IMR-90 (cell line): ENCODE measurements around the gene PLLP. TPM values are rescaled to one million over a fixed set of nuclear protein-coding genes. Genes with fewer than 3 reads are reported as not detected.

ENCODE experiments used
- ATAC-seq: fragments of 200-7000 bp; cut with Tn5 transposase; 2 replicates; pipeline ENCODE4 v1.9.1; 2020; ENCODE audit warnings: low read depth, mild to moderate bottlenecking, moderate library complexity
- BruUV-seq: library from RNA; stranded (reverse); fragments of 400-500 nt; replicated peaks from 2 replicates; lab custom pipeline; 2021; lab: Mats Ljungman, UMichigan
- CTCF ChIA-PET: fragments of 300-600 bp; formaldehyde crosslinking; extraction: SDS; loops from one replicate; lab custom pipeline; 2021; ENCODE audit warnings: antibody characterized with exemption; lab: Yijun Ruan, JAX
- POLR2A ChIA-PET: fragments of 300-600 bp; sonication (Branson Sonifier 250); formaldehyde crosslinking; loops from one replicate; lab custom pipeline; 2022; ENCODE audit warnings: antibody characterized with exemption; ENCODE audit not compliant: unreplicated experiment; lab: Charles Lee
- DNase-seq: peaks from one replicate; pipeline ENCODE4 v3.0.0; 2013
- H2AFZ ChIP-seq: replicated peaks from 2 replicates; pipeline ENCODE3; 2013; ENCODE audit warnings: low read length, mild to moderate bottlenecking; ENCODE audit not compliant: poor library complexity
- H2AK5ac ChIP-seq: 2 replicates; pipeline ENCODE4 v1.6.1; 2013; ENCODE audit warnings: low read depth, low read length, inconsistent platforms
- H2AK9ac ChIP-seq: replicated peaks from 2 replicates; pipeline ENCODE3; 2013; ENCODE audit warnings: mild to moderate bottlenecking, low read depth, low read length, moderate library complexity; ENCODE audit not compliant: poor library complexity
- H2BK120ac ChIP-seq: 2 replicates; pipeline ENCODE4 v1.6.1; 2013; ENCODE audit warnings: low read depth, low read length, inconsistent platforms
- H2BK15ac ChIP-seq: 3 replicates; pipeline ENCODE4 v1.6.1; 2013; ENCODE audit warnings: low read depth, low read length, inconsistent platforms
- H2BK20ac ChIP-seq: 2 replicates; pipeline ENCODE4 v1.6.1; 2013; ENCODE audit warnings: low read depth, mild to moderate bottlenecking, inconsistent platforms, low read length, moderate library complexity
- H2BK5ac ChIP-seq: 2 replicates; pipeline ENCODE4 v1.6.1; 2013; ENCODE audit warnings: mild to moderate bottlenecking, low read depth, low read length, inconsistent platforms; ENCODE audit not compliant: poor library complexity, severe bottlenecking
- H3K14ac ChIP-seq: replicated peaks from 2 replicates; pipeline ENCODE4 v1.6.1; 2013; ENCODE audit warnings: low read depth, low read length, inconsistent platforms
- H3K18ac ChIP-seq: 2 replicates; pipeline ENCODE4 v1.6.1; 2013; ENCODE audit warnings: low read depth, low read length, control low read depth
- H3K23ac ChIP-seq: 2 replicates; pipeline ENCODE4 v1.6.1; 2013; ENCODE audit warnings: low read depth, low read length, inconsistent platforms
- H3K27ac ChIP-seq: 2 replicates; pipeline ENCODE4 v1.5.1; 2013; ENCODE audit warnings: mild to moderate bottlenecking, control low read depth, low read length; ENCODE audit not compliant: insufficient read depth
- H3K27me3 ChIP-seq: 2 replicates; pipeline ENCODE4 v1.6.1; 2013; ENCODE audit warnings: low read length; ENCODE audit not compliant: control insufficient read depth, insufficient read depth
- H3K36me3 ChIP-seq: 2 replicates; pipeline ENCODE4 v1.6.1; 2013; ENCODE audit warnings: low read length, mixed read lengths; ENCODE audit not compliant: control insufficient read depth, insufficient read depth
- H3K4ac ChIP-seq: 2 replicates; pipeline ENCODE4 v1.6.1; 2013; ENCODE audit warnings: low read depth, low read length, inconsistent platforms
- H3K4me1 ChIP-seq: 2 replicates; pipeline ENCODE4 v1.6.1; 2013; ENCODE audit warnings: low read length, mixed read lengths; ENCODE audit not compliant: control insufficient read depth, insufficient read depth
- H3K4me2 ChIP-seq: 2 replicates; pipeline ENCODE4 v1.6.1; 2013; ENCODE audit warnings: low read depth, mild to moderate bottlenecking, control low read depth, low read length, moderate library complexity
- H3K4me3 ChIP-seq: 2 replicates; pipeline ENCODE4 v1.5.1; 2013; ENCODE audit warnings: low read depth, mild to moderate bottlenecking, control low read depth, low read length, moderate library complexity; ENCODE audit not compliant: insufficient read depth
- H3K56ac ChIP-seq: 2 replicates; pipeline ENCODE4 v1.6.1; 2013; ENCODE audit warnings: low read length, inconsistent platforms; ENCODE audit not compliant: insufficient read depth; ENCODE audit errors: extremely low read depth
- H3K79me1 ChIP-seq, 2 experiments: 2 replicates each; pipeline ENCODE4 v1.6.1; 2013; ENCODE audit warnings: low read length in 2 of 2, inconsistent platforms in 1 of 2, low read depth in 1 of 2
- H3K9ac ChIP-seq: 2 replicates; pipeline ENCODE4 v1.6.1; 2013; ENCODE audit warnings: low read depth, low read length, control low read depth
- H3K9me1 ChIP-seq: 2 replicates; pipeline ENCODE4 v1.6.1; 2013; ENCODE audit warnings: low read length, inconsistent platforms; ENCODE audit not compliant: insufficient read depth
- H3K9me3 ChIP-seq: 2 replicates; pipeline ENCODE4 v1.6.1; 2013; ENCODE audit warnings: low read length; ENCODE audit not compliant: control insufficient read depth, insufficient read depth
- H4K20me1 ChIP-seq: 2 replicates; pipeline ENCODE4 v1.6.1; 2013; ENCODE audit warnings: low read length, inconsistent platforms; ENCODE audit not compliant: insufficient read depth
- H4K5ac ChIP-seq: 2 replicates; pipeline ENCODE4 v1.6.1; 2013; ENCODE audit warnings: mild to moderate bottlenecking, low read depth, low read length, control low read depth
- H4K8ac ChIP-seq, 2 experiments: 2 replicates each; pipeline ENCODE4 v1.6.1; 2013; ENCODE audit warnings: low read depth in 2 of 2, low read length in 2 of 2, control low read depth in 1 of 2, inconsistent platforms in 1 of 2
- H4K91ac ChIP-seq: 2 replicates; pipeline ENCODE4 v1.6.1; 2013; ENCODE audit warnings: low read depth, low read length, inconsistent platforms; ENCODE audit not compliant: insufficient read depth
- BHLHE40 ChIP-seq: fragments of 150-350 bp; IDR thresholded peaks from 2 replicates; pipeline ENCODE4 v1.6.1; 2016; ENCODE audit warnings: mild to moderate bottlenecking, low read depth, low read length
- CHD1 ChIP-seq: IDR thresholded peaks from 2 replicates; pipeline ENCODE4 v1.6.1; 2012; ENCODE audit warnings: low read depth, low read length, improper control_type of control experiment
- FOS ChIP-seq: fragments of 150-350 bp; IDR thresholded peaks from 2 replicates; pipeline ENCODE4 v1.6.1; 2016; ENCODE audit warnings: low read depth, low read length
- MAZ ChIP-seq: IDR thresholded peaks from 2 replicates; pipeline ENCODE4 v1.6.1; 2012; ENCODE audit warnings: low read depth, mild to moderate bottlenecking, low read length, improper control_type of control experiment, moderate library complexity, borderline replicate concordance
- WGBS, 2 experiments: methylation state at CpG; one replicate each; pipeline versions ENCODE4 v1.1.5 to v1.1.7; 2013; ENCODE audit warnings: missing lambda C conversion rate in 2 of 2; ENCODE audit not compliant: insufficient read length in 1 of 2; ENCODE audit errors: extremely low coverage in 2 of 2; 5-methylcytosine and 5-hydroxymethylcytosine counted together
- dilution Hi-C: fragments of 300-500 bp; cut with HindIII; formaldehyde crosslinking; loops from one replicate; pipeline ENCODE4 v1.14.3; 2018; ENCODE audit warnings: low sequenced_read_pairs; ENCODE audit not compliant: unreplicated experiment
- in situ Hi-C: fragments of 300-500 bp; cut with MboI; formaldehyde crosslinking; loops from 3 replicates; pipeline ENCODE4 v1.14.3; 2019; ENCODE audit warnings: low sequenced_read_pairs, inconsistent platforms, mixed read lengths
- intact Hi-C: fragments of 100-400 bp; cut with micrococcal nuclease; formaldehyde crosslinking; loops from 2 replicates; pipeline ENCODE4 v1.10.0; 2022
- polyA plus RNA-seq, 3 experiments: library from polyadenylated mRNA; depleted of rRNA; stranded (reverse); fragments of >200 nt; gene quantifications; 2 replicates each; pipeline ENCODE4 v1.2.3, GENCODE V29; 2012; ENCODE audit warnings: low replicate concordance in 1 of 3
- total RNA-seq: library from RNA; depleted of rRNA; stranded (reverse); fragments of >200 nt; gene quantifications from 2 replicates; pipeline ENCODE4 v1.2.3, GENCODE V29; 2012

PLLP gene
- total and polyA plus RNA-seq, 2 of the 4 experiments (the other 2 are of a cell fraction) = 0.05 TPM; not detected in 1

GRCh38 chr16:57299719-57300386, 15.4 kb upstream of the PLLP start:
- no peak overlapping the region; a peak in 1 of 4 replicates for H4K8ac ChIP-seq
- H3K79me1 ChIP-seq = no peaks in the 10 kb centered on the region
- no peak overlapping the region for H4K5ac ChIP-seq
- H3K4me3 ChIP-seq = peak overlapping the region; percentile 64
- H3K9me3 ChIP-seq = no peaks in the 10 kb centered on the region
- TF ChIP-seq CHD1 (peak; percentile 61; the same call in 1 of the 2 replicates), MAZ (no peak), FOS (peak; percentile 96), BHLHE40 (peak; percentile 28; the same call in 1 of the 2 replicates)
- no peak overlapping the region for H2BK20ac ChIP-seq
- no peaks in the 10 kb centered on the region for H3K9me1 ChIP-seq
- H3K36me3 ChIP-seq = no peaks in the 10 kb centered on the region
- H3K27me3 ChIP-seq = peaks cover 9% of the 10 kb centered on the region
- in situ Hi-C loops (loop anchor here (5.0 to 10.0 kb wide), 3 partner anchors 117 to 222 kb away; no protein-coding TSS in a partner anchor), intact Hi-C loops (loop anchor here (1.0 to 2.0 kb wide), 7 partner anchors 55 to 216 kb away; partner anchors contain the start of genes ARL2BP, CPNE2, PSME3IP1 and RSPRY1), dilution Hi-C loops (no loop called here)
- CTCF ChIA-PET = interaction anchor here (0.7 to 4.0 kb wide), 5 partner anchors 8 to 123 kb away, joined by 3 to 30 read pairs (median 4); no protein-coding TSS in a partner anchor
- H3K56ac ChIP-seq = no peak overlapping the region
- peaks cover 3% of the 10 kb centered on the region; the same call in 1 of the 2 replicates for H3K4me1 ChIP-seq
- no TSS peak for BruUV-seq
- peak overlapping the region; percentile 19 for H3K27ac ChIP-seq
- H2BK15ac ChIP-seq = no peak overlapping the region
- no peak overlapping the region for H2BK120ac ChIP-seq
- H3K14ac ChIP-seq = 0 out of 2 replicates have a peak overlapping the region, but pooled peaks have one; percentile 20
- peak overlapping the region; percentile 89 for H2AFZ ChIP-seq
- H2AK5ac ChIP-seq = no peak overlapping the region
- peak; percentile 86 for ATAC-seq
- 2% methylated on average over 13 of the region's 35 CpGs; no CpG with 5 or more reads in 1 of the 2 experiments for WGBS, 2 experiments
- H3K4me2 ChIP-seq = peak overlapping the region; percentile 83
- peak; percentile 97 for DNase-seq
- H3K18ac ChIP-seq = no peak overlapping the region
- no peak overlapping the region for H2AK9ac ChIP-seq
- POLR2A ChIA-PET = no interaction called here
- no peak overlapping the region for H3K23ac ChIP-seq
- no peak overlapping the region for H2BK5ac ChIP-seq
- no peak overlapping the region for H3K4ac ChIP-seq
- peaks cover 5% of the 10 kb centered on the region for H4K20me1 ChIP-seq
- peak overlapping the region; percentile 35; the same call in 1 of the 2 replicates for H3K9ac ChIP-seq
- no peak overlapping the region for H4K91ac ChIP-seq
